Esophagus squamous epithelium (tissue), 5 donors: ENCODE measurements around the gene FHOD3. TPM values are rescaled to one million over a fixed set of nuclear protein-coding genes. Genes with fewer than 3 reads are reported as not detected.

ENCODE experiments used
- DNase-seq: peaks from one replicate; lab custom pipeline; 2025; lab: John Stamatoyannopoulos, UW
- H3K27ac ChIP-seq, 4 donors: fragments of 200-600 bp; sonication (generic); one replicate each; pipeline ENCODE4 v1.5.1; 2016 to 2019; ENCODE audit warnings: mild to moderate bottlenecking in 1 of 4
- H3K27me3 ChIP-seq, 4 donors: fragments of 200-600 bp; sonication (generic); 1 replicate in 3 of 4; 2 replicates in 1 of 4; pipeline versions ENCODE4 v1.5.1 to v1.6.0; 2017 to 2021; ENCODE audit warnings: antibody characterized with exemption in 1 of 4
- H3K36me3 ChIP-seq, 3 donors: fragments of 200-600 bp; sonication (generic); one replicate each; pipeline ENCODE4 v1.5.1; 2016 to 2019
- H3K4me1 ChIP-seq, 3 donors: fragments of 200-600 bp; sonication (generic); one replicate each; pipeline ENCODE4 v1.5.1; 2017 to 2019
- H3K4me3 ChIP-seq, 4 donors: fragments of 200-600 bp; sonication (generic); 1 replicate in 3 of 4; 2 replicates in 1 of 4; pipeline ENCODE4 v1.5.1; 2016 to 2019; ENCODE audit warnings: mild to moderate bottlenecking in 2 of 4, moderate library complexity in 1 of 4
- H3K9me3 ChIP-seq, 3 donors: fragments of 200-600 bp; sonication (generic); one replicate each; pipeline ENCODE4 v1.5.1; 2016 to 2019
- POLR2A ChIP-seq, 4 donors: fragments of 450-650 bp; IDR thresholded peaks; one replicate each; pipeline ENCODE4 v1.6.1; 2017; ENCODE audit warnings: antibody characterized with exemption in 4 of 4, mild to moderate bottlenecking in 4 of 4, moderate library complexity in 3 of 4
- WGBS, 2 donors: methylation state at CpG; one replicate each; pipeline ENCODE4 v1.1.5; 2018; 5-methylcytosine and 5-hydroxymethylcytosine counted together
- intact Hi-C: fragments of 100-400 bp; cut with DNase I; formaldehyde crosslinking; loops from one replicate; pipeline ENCODE4 v1.15.0; 2022
- total RNA-seq, 4 donors: library from RNA; depleted of rRNA; stranded (reverse); fragments of >200 nt; gene quantifications; one replicate each; pipeline ENCODE4 v1.1.0, GENCODE V29; 2016
- TF ChIP-seq, protein P1 (sequence below), 6 experiments: fragments of 450-650 bp in 4 of 6; fragments of 200-600 bp in 2 of 6; sonication (generic) in 2 of 6; IDR thresholded peaks; one replicate each; pipeline ENCODE4 v1.5.1; 2016 to 2019; ENCODE audit warnings: antibody characterized with exemption in 6 of 6, mild to moderate bottlenecking in 4 of 6, moderate library complexity in 4 of 6
- donor health status: DM: yes; HTN: yes; CAD: no.

The FHOD3 gene
- total RNA-seq, 4 donors from 2014 or later: 3.1 to 29.6 (median 5.7) TPM

DNA sequence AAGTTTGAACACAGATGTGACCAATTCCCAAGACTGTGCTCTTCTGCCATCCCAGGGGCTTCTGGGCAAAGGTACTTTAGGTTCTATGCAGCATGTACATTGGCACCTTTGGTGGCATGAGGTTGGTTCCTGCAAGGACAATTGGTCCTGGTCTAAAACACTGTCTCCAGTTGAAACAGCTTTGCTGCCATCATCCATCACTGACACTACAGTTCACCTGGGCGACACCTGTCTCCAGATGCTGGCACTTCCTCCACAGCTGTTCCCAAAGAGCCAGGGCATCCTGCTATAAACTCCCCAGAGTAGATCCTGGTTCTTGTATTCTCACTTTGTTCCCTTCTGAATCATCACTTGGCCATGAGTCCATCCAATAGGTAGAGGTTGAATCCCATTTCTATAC lies 60.6 kb downstream of the FHOD3 start:
- Histone ChIP-seq H3K4me3 (no peak overlapping the region), H3K27ac (no peak overlapping the region), H3K9me3 (no peaks in the 10 kb centered on the region), H3K27me3 (no peaks in the 10 kb centered on the region), H3K4me1 (no peaks in the 10 kb centered on the region), H3K36me3 (no peaks in the 10 kb centered on the region)
- intact Hi-C loops: no loop called here
- 71 to 88% methylated on average over 1 of the region's 1 CpG for WGBS, 2 donors
- no peak for TF ChIP-seq POLR2A (IDR thresholded peaks at IDR 0.05)
- TF ChIP-seq, protein P1, sequence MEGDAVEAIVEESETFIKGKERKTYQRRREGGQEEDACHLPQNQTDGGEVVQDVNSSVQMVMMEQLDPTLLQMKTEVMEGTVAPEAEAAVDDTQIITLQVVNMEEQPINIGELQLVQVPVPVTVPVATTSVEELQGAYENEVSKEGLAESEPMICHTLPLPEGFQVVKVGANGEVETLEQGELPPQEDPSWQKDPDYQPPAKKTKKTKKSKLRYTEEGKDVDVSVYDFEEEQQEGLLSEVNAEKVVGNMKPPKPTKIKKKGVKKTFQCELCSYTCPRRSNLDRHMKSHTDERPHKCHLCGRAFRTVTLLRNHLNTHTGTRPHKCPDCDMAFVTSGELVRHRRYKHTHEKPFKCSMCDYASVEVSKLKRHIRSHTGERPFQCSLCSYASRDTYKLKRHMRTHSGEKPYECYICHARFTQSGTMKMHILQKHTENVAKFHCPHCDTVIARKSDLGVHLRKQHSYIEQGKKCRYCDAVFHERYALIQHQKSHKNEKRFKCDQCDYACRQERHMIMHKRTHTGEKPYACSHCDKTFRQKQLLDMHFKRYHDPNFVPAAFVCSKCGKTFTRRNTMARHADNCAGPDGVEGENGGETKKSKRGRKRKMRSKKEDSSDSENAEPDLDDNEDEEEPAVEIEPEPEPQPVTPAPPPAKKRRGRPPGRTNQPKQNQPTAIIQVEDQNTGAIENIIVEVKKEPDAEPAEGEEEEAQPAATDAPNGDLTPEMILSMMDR (IDR thresholded peaks at IDR 0.05): no peak
- no peak for DNase-seq

DNA sequence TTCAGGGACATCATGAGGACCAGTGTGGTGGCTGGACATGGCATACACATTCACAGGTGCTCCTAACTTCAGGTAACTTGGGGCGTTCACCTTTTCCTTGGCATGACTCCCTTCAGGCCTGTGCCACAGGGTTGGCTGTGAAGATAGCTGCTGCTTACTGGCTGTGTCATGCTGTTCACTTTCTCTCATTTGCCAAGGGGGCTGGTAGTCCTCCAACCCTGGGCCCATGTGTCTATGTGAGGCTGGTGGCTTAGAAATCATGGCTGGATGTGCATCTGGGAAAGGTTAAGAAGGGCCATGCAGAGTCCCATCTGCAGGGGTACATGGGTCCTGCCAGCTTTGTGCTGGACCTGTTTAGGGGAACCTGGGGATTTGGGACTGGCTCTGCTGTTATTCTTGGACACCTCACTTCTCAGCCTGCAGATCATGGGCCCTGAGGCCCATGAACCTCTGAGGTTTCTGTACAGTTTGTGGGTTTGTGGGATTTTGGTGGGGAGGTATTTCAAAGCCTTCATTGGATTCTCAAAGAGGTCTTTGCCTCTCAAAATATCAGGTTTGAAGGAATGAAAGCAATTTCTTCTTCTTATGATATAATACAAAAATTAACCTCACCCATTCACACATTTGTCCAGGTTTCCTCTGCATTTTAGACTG lies 62.9 kb downstream of the FHOD3 start:
- Histone ChIP-seq H3K4me1 (no peaks in the 10 kb centered on the region), H3K9me3 (no peaks in the 10 kb centered on the region), H3K36me3 (no peaks in the 10 kb centered on the region), H3K4me3 (no peak overlapping the region), H3K27ac (no peak overlapping the region), H3K27me3 (no peaks in the 10 kb centered on the region)
- DNase-seq: no peak
- intact Hi-C loops: loop anchor here (10.0 kb wide), 1 partner anchor 56 kb away; no protein-coding TSS in a partner anchor
- 88% methylated on average over 1 of the region's 1 CpG; no CpG with 5 or more reads in 1 of the 2 donors for WGBS, 2 donors
- TF ChIP-seq, protein P1 (IDR thresholded peaks at IDR 0.05): no peak
- TF ChIP-seq POLR2A (IDR thresholded peaks at IDR 0.05): no peak

DNA sequence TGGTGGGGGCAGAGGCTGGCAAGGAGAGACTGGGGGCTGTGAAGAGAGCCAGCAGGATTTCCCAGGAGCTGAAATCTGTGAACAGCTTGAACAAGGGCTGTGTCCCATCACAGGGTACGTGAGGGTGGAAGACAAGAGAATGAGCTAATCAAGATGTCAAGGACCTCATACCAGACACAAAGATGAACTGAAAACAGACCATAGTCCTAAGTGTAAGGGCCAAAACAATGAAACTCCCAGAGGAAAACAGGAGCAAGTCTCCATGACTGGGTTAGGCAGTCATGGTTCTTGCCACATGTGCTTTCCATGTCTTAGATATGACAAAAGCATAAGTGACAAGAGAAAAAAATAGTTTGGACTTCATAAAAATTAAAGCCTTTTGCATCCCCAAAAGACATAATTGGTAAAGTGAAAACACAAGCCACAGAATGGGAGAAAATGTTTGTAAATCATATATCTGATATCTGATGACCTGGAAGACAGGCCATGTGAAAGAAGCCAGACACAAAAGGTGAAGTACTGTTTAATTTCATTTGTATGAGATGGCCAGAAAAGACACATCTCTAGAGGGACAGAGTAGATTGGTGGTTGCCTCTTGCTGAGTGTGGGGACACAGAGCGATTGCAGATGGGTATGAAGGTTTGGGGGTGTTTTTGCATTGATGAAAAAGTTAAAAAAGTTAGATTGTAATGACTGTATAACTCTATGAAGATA lies 67.6 kb downstream of the FHOD3 start:
- intact Hi-C loops: loop anchor here (10.0 kb wide), 1 partner anchor 60 kb away; no protein-coding TSS in a partner anchor

DNA sequence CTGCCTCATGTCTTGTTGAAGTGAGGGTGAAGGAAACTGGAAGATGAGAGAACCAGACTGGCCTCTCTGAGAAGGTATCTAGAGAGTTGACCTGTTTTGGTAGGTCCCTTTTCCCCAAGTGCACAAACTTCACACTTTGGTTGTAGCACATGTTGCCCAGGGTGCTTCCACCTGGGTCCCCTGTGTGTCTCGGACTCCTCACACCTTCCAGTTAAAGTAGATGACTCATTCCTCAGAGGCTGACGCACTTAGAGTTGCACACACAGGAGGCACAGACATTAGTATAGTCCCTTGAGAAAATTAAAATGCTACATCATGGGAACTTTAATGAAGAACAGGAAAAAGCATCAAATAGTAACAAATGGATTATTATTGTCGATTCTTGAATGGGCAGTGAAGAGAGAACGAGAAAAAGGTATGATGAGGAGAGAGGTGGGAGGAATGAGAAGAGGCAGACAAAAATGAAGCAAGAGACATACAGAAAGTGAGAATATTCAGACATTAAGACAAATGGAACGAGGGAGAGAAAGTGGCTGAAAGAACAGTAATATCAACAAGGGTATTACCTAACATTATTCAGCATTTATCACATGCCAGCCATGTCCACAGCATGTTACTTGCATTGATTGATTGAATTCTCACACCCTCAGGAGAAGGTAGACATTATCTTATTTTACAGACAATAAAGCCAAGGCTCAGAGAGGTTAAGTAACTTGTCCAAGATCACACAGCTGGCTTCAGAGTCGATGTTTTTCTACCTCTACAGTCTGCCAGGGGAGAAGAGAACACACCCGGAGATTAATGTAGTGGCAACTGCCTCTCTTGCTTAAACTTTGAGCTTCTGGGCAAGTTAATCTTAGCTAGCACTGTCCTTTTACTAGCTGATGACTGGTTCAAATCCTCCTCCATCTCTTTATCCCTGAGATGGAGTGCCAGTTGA lies 68.6 kb downstream of the FHOD3 start:
- TF ChIP-seq, protein P1 (IDR thresholded peaks at IDR 0.05): no peak
- no peak for TF ChIP-seq POLR2A (IDR thresholded peaks at IDR 0.05)
- H3K36me3 ChIP-seq: no peaks in the 10 kb centered on the region
- H3K4me3 ChIP-seq: no peak overlapping the region
- no peaks in the 10 kb centered on the region for H3K9me3 ChIP-seq
- no peaks in the 10 kb centered on the region for H3K4me1 ChIP-seq
- no peak overlapping the region for H3K27ac ChIP-seq
- no peak for DNase-seq
- 75 to 79% methylated on average over 6 to 7 of the region's 7 CpGs for WGBS, 2 donors
- H3K27me3 ChIP-seq: no peaks in the 10 kb centered on the region
- intact Hi-C loops: loop anchor here (10.0 kb wide), 1 partner anchor 61 kb away; no protein-coding TSS in a partner anchor

More for the DNA sequence above, 67.6 kb downstream of the FHOD3 start:
- Histone ChIP-seq H3K36me3 (no peaks in the 10 kb centered on the region), H3K27ac (no peak overlapping the region), H3K27me3 (no peaks in the 10 kb centered on the region), H3K4me3 (no peak overlapping the region), H3K9me3 (no peaks in the 10 kb centered on the region), H3K4me1 (no peaks in the 10 kb centered on the region)
- WGBS, 2 donors: 80 to 82% methylated on average over 2 of the region's 2 CpGs
- no peak for DNase-seq
- TF ChIP-seq, protein P1 (IDR thresholded peaks at IDR 0.05): no peak
- TF ChIP-seq POLR2A (IDR thresholded peaks at IDR 0.05): no peak
